Measurements from ENCODE around the gene FAM3C.

The FAM3C gene

DNA sequence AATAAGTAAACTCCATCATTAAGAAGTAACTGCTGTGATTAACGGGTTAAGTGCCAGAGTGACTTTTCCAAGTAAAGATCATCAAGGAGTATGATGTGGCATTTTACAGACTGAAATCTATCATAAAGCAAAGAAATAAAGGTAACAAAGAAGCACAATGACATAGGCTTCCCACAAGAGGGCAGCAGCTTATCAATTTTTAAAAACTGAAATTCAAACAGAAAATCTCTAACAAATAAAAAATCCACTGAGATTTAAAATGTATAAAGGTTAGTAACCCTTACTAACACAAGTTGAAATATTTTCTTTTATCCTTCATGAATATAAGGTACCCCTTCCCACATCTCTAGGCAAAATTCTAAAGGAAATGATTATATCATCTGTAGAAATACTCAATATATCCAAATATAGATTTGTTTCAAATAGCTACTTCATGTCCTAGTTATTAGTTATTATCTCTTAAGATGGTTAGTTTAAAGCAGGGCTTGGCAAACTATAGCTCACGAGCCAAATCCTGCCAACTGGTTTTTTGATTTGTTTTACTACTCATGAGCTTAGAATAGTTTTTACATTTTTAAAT is 29.2 kb downstream of the FAM3C start:
- H3K4me3 ChIP-seq (ENCODE audit: low read depth in 1 of 2, low read length in 2 of 2): no peak overlapping the region
- no peak overlapping the region for H3K9ac ChIP-seq (ENCODE audit: low read depth in 1 of 2, low read length in 2 of 2)
- peaks cover 8 to 16% of the 10 kb centered on the region in 2 donors for H3K4me1 ChIP-seq (ENCODE audit: control insufficient read depth in 1 of 2, insufficient read depth in 2 of 2, low read length in 2 of 2)
- no peak overlapping the region for H3K27ac ChIP-seq (ENCODE audit: low read depth, low read length)
- no peaks in the 10 kb centered on the region for H3K27me3 ChIP-seq (ENCODE audit: control insufficient read depth in 1 of 2, insufficient read depth in 2 of 2, low read length in 2 of 2)
- H3K36me3 ChIP-seq (ENCODE audit: control insufficient read depth in 1 of 2, insufficient read depth in 2 of 2, low read length in 2 of 2): peaks cover 10 to 33% of the 10 kb centered on the region in 2 donors
- no peaks in the 10 kb centered on the region for H3K9me3 ChIP-seq (ENCODE audit: control insufficient read depth in 1 of 2, low read length in 2 of 2)

- no peak overlapping the region for H3K27ac ChIP-seq (ENCODE audit: low read depth, low read length)
- no peaks in the 10 kb centered on the region for H3K27me3 ChIP-seq (ENCODE audit: control insufficient read depth in 1 of 2, insufficient read depth in 2 of 2, low read length in 2 of 2)
- H3K4me1 ChIP-seq (ENCODE audit: control insufficient read depth in 1 of 2, insufficient read depth in 2 of 2, low read length in 2 of 2): no peaks in the 10 kb centered on the region
- H3K4me3 ChIP-seq (ENCODE audit: low read depth in 1 of 2, low read length in 2 of 2): no peak overlapping the region
- H3K9ac ChIP-seq (ENCODE audit: low read depth in 1 of 2, low read length in 2 of 2): no peak overlapping the region
- H3K36me3 ChIP-seq (ENCODE audit: control insufficient read depth in 1 of 2, insufficient read depth in 2 of 2, low read length in 2 of 2): peaks cover 31 to 74% of the 10 kb centered on the region in 2 donors
- H3K9me3 ChIP-seq (ENCODE audit: control insufficient read depth in 1 of 2, low read length in 2 of 2): no peaks in the 10 kb centered on the region
These were observed 35.5 kb downstream of the FAM3C start for GRCh38 chr7:121360564-121360963.

- no peaks in the 10 kb centered on the region for H3K27me3 ChIP-seq (ENCODE audit: control insufficient read depth in 1 of 2, insufficient read depth in 2 of 2, low read length in 2 of 2)
- peaks cover 42 to 63% of the 10 kb centered on the region in 2 donors for H3K36me3 ChIP-seq (ENCODE audit: control insufficient read depth in 1 of 2, insufficient read depth in 2 of 2, low read length in 2 of 2)
- no peaks in the 10 kb centered on the region for H3K9me3 ChIP-seq (ENCODE audit: control insufficient read depth in 1 of 2, low read length in 2 of 2)
- H3K4me1 ChIP-seq (ENCODE audit: control insufficient read depth in 1 of 2, insufficient read depth in 2 of 2, low read length in 2 of 2): no peaks in the 10 kb centered on the region
- H3K27ac ChIP-seq (ENCODE audit: low read depth, low read length): no peak overlapping the region
- no peak overlapping the region for H3K4me3 ChIP-seq (ENCODE audit: low read depth in 1 of 2, low read length in 2 of 2)
- H3K9ac ChIP-seq (ENCODE audit: low read depth in 1 of 2, low read length in 2 of 2): no peak overlapping the region
These were observed 40.5 kb downstream of the FAM3C start for GRCh38 chr7:121355574-121355973.

DNA sequence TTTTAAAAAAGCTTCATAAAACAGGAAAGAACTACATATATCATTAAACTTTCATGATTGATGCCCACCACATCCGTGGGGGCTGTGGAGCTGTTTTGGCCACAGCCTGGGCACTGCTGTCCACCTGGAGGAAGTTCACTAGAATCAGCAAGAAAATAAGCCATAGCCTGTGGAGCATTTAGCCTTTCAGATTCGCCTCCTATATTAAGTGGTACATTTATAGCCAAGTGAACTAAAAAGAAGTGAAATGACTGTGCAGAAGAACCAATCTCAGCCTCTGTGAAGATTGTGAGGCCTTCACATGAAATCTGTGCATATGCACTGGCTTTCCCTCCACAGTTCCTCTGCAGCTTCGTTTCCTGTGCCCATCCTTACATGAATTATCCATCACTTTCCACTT is 43.8 kb downstream of the FAM3C start:
- Histone ChIP-seq H3K4me3 (ENCODE audit: low read depth in 1 of 2, low read length in 2 of 2) (no peak overlapping the region), H3K27me3 (ENCODE audit: control insufficient read depth in 1 of 2, insufficient read depth in 2 of 2, low read length in 2 of 2) (no peaks in the 10 kb centered on the region), H3K27ac (ENCODE audit: low read depth, low read length) (no peak overlapping the region), H3K9ac (ENCODE audit: low read depth in 1 of 2, low read length in 2 of 2) (no peak overlapping the region), H3K36me3 (ENCODE audit: control insufficient read depth in 1 of 2, insufficient read depth in 2 of 2, low read length in 2 of 2) (peaks cover 37 to 47% of the 10 kb centered on the region in 2 donors), H3K4me1 (ENCODE audit: control insufficient read depth in 1 of 2, insufficient read depth in 2 of 2, low read length in 2 of 2) (no peaks in the 10 kb centered on the region), H3K9me3 (ENCODE audit: control insufficient read depth in 1 of 2, low read length in 2 of 2) (no peaks in the 10 kb centered on the region)

GRCh38 chr7:121351682-121352081 is 44.4 kb downstream of the FAM3C start:
- H3K27ac ChIP-seq (ENCODE audit: low read depth, low read length): no peak overlapping the region
- peaks cover 30 to 47% of the 10 kb centered on the region in 2 donors for H3K36me3 ChIP-seq (ENCODE audit: control insufficient read depth in 1 of 2, insufficient read depth in 2 of 2, low read length in 2 of 2)
- no peaks in the 10 kb centered on the region for H3K4me1 ChIP-seq (ENCODE audit: control insufficient read depth in 1 of 2, insufficient read depth in 2 of 2, low read length in 2 of 2)
- no peaks in the 10 kb centered on the region for H3K27me3 ChIP-seq (ENCODE audit: control insufficient read depth in 1 of 2, insufficient read depth in 2 of 2, low read length in 2 of 2)
- H3K9ac ChIP-seq (ENCODE audit: low read depth in 1 of 2, low read length in 2 of 2): no peak overlapping the region
- H3K9me3 ChIP-seq (ENCODE audit: control insufficient read depth in 1 of 2, low read length in 2 of 2): no peaks in the 10 kb centered on the region
- no peak overlapping the region for H3K4me3 ChIP-seq (ENCODE audit: low read depth in 1 of 2, low read length in 2 of 2)

- Histone ChIP-seq H3K4me1 (ENCODE audit: control insufficient read depth in 1 of 2, insufficient read depth in 2 of 2, low read length in 2 of 2) (peaks cover 8 to 18% of the 10 kb centered on the region in 2 donors), H3K4me3 (ENCODE audit: low read depth in 1 of 2, low read length in 2 of 2) (no peak overlapping the region), H3K9me3 (ENCODE audit: control insufficient read depth in 1 of 2, low read length in 2 of 2) (no peaks in the 10 kb centered on the region), H3K27me3 (ENCODE audit: control insufficient read depth in 1 of 2, insufficient read depth in 2 of 2, low read length in 2 of 2) (no peaks in the 10 kb centered on the region), H3K27ac (ENCODE audit: low read depth, low read length) (no peak overlapping the region), H3K36me3 (ENCODE audit: control insufficient read depth in 1 of 2, insufficient read depth in 2 of 2, low read length in 2 of 2) (peaks cover 0 to 15% of the 10 kb centered on the region in 2 donors), H3K9ac (ENCODE audit: low read depth in 1 of 2, low read length in 2 of 2) (no peak overlapping the region)
These were observed 51.6 kb downstream of the FAM3C start for GRCh38 chr7:121344497-121344896.

- Histone ChIP-seq H3K9ac (ENCODE audit: low read depth in 1 of 2, low read length in 2 of 2) (no peak overlapping the region), H3K4me3 (ENCODE audit: low read depth in 1 of 2, low read length in 2 of 2) (no peak overlapping the region), H3K9me3 (ENCODE audit: control insufficient read depth in 1 of 2, low read length in 2 of 2) (no peaks in the 10 kb centered on the region), H3K36me3 (ENCODE audit: control insufficient read depth in 1 of 2, insufficient read depth in 2 of 2, low read length in 2 of 2) (peaks cover 0 to 15% of the 10 kb centered on the region in 2 donors), H3K4me1 (ENCODE audit: control insufficient read depth in 1 of 2, insufficient read depth in 2 of 2, low read length in 2 of 2) (peaks cover 8 to 18% of the 10 kb centered on the region in 2 donors), H3K27ac (ENCODE audit: low read depth, low read length) (no peak overlapping the region), H3K27me3 (ENCODE audit: control insufficient read depth in 1 of 2, insufficient read depth in 2 of 2, low read length in 2 of 2) (no peaks in the 10 kb centered on the region)
These were observed 52.0 kb downstream of the FAM3C start for GRCh38 chr7:121344093-121344492.

- Histone ChIP-seq H3K4me1 (ENCODE audit: control insufficient read depth in 1 of 2, insufficient read depth in 2 of 2, low read length in 2 of 2) (peaks cover 8 to 18% of the 10 kb centered on the region in 2 donors), H3K9ac (ENCODE audit: low read depth in 1 of 2, low read length in 2 of 2) (no peak overlapping the region), H3K36me3 (ENCODE audit: control insufficient read depth in 1 of 2, insufficient read depth in 2 of 2, low read length in 2 of 2) (peaks cover 0 to 15% of the 10 kb centered on the region in 2 donors), H3K27ac (ENCODE audit: low read depth, low read length) (no peak overlapping the region), H3K27me3 (ENCODE audit: control insufficient read depth in 1 of 2, insufficient read depth in 2 of 2, low read length in 2 of 2) (no peaks in the 10 kb centered on the region), H3K9me3 (ENCODE audit: control insufficient read depth in 1 of 2, low read length in 2 of 2) (no peaks in the 10 kb centered on the region), H3K4me3 (ENCODE audit: low read depth in 1 of 2, low read length in 2 of 2) (no peak overlapping the region)
These were observed 52.8 kb downstream of the FAM3C start for GRCh38 chr7:121343302-121343701.

- H3K9ac ChIP-seq (ENCODE audit: low read depth in 1 of 2, low read length in 2 of 2): no peak overlapping the region
- H3K27me3 ChIP-seq (ENCODE audit: control insufficient read depth in 1 of 2, insufficient read depth in 2 of 2, low read length in 2 of 2): no peaks in the 10 kb centered on the region
- H3K4me1 ChIP-seq (ENCODE audit: control insufficient read depth in 1 of 2, insufficient read depth in 2 of 2, low read length in 2 of 2): peaks cover 8 to 18% of the 10 kb centered on the region in 2 donors
- H3K36me3 ChIP-seq (ENCODE audit: control insufficient read depth in 1 of 2, insufficient read depth in 2 of 2, low read length in 2 of 2): peaks cover 0 to 15% of the 10 kb centered on the region in 2 donors
- no peak overlapping the region for H3K27ac ChIP-seq (ENCODE audit: low read depth, low read length)
- no peak overlapping the region for H3K4me3 ChIP-seq (ENCODE audit: low read depth in 1 of 2, low read length in 2 of 2)
- H3K9me3 ChIP-seq (ENCODE audit: control insufficient read depth in 1 of 2, low read length in 2 of 2): no peaks in the 10 kb centered on the region
These were observed 53.5 kb downstream of the FAM3C start for GRCh38 chr7:121342631-121343030.

DNA sequence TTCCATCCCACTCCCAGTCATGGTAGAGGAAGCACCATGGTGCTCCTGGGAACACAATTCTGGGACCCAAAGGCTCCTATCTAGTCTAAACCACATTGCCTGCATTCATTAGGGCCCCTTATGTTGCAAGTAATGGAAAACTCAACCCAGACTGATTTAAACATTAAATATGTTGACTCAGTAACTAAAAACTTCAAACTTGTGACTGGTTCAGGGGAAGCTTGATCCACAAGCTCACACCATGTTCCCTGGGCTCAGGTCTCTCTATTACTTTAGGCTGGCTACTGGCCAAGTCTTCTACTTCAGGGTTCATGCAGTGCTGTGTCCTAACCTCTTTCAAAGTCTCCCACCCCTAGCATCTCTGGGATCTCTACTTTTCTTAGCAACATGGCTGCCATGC is 54.2 kb downstream of the FAM3C start:
- no peaks in the 10 kb centered on the region for H3K27me3 ChIP-seq (ENCODE audit: control insufficient read depth in 1 of 2, insufficient read depth in 2 of 2, low read length in 2 of 2)
- peaks cover 8 to 18% of the 10 kb centered on the region in 2 donors for H3K4me1 ChIP-seq (ENCODE audit: control insufficient read depth in 1 of 2, insufficient read depth in 2 of 2, low read length in 2 of 2)
- H3K4me3 ChIP-seq (ENCODE audit: low read depth in 1 of 2, low read length in 2 of 2): no peak overlapping the region
- H3K9me3 ChIP-seq (ENCODE audit: control insufficient read depth in 1 of 2, low read length in 2 of 2): no peaks in the 10 kb centered on the region
- H3K27ac ChIP-seq (ENCODE audit: low read depth, low read length): no peak overlapping the region
- H3K9ac ChIP-seq (ENCODE audit: low read depth in 1 of 2, low read length in 2 of 2): no peak overlapping the region
- H3K36me3 ChIP-seq (ENCODE audit: control insufficient read depth in 1 of 2, insufficient read depth in 2 of 2, low read length in 2 of 2): peaks cover 0 to 9% of the 10 kb centered on the region in 2 donors

Data from duodenal mucosa (tissue), 2 donors.